ENCODE data around the gene CRLF3.
"Not testable (repeated sequence)": the region's sequence is repeated elsewhere in the genome, so short reads cannot be mapped to it uniquely, and the experiment has no call there.

Gene CRLF3

GRCh38 chr17:30824002-30824355 is 513 bp downstream of the CRLF3 start:
- no peak for TF ChIP-seq CTCF (conservative IDR thresholded peaks at IDR 0.05)
- TF ChIP-seq ZFX (IDR thresholded peaks at IDR 0.05): no peak
- peak overlapping the region; percentile 79 for H3K27ac ChIP-seq

GRCh38 chr17:30823421-30823820 is 1.1 kb downstream of the CRLF3 start:
- H3K27ac ChIP-seq: no peak overlapping the region

GRCh38 chr17:30822919-30823318 is 1.6 kb downstream of the CRLF3 start:
- H3K27ac ChIP-seq: not testable (repeated sequence)

More at GRCh38 chr17:30823421-30823820, 1.1 kb downstream of the CRLF3 start:
- TF ChIP-seq CTCF (conservative IDR thresholded peaks at IDR 0.05) (no peak), ZFX (IDR thresholded peaks at IDR 0.05) (no peak)

GRCh38 chr17:30821871-30822723 is 2.4 kb downstream of the CRLF3 start:
- TF ChIP-seq CTCF (conservative IDR thresholded peaks at IDR 0.05) (no peak; the same call in 1 of the 2 replicates), ZFX (IDR thresholded peaks at IDR 0.05) (no peak)
- H3K27ac ChIP-seq: no peak overlapping the region

GRCh38 chr17:30819971-30820705 is 4.4 kb downstream of the CRLF3 start:
- H3K27ac ChIP-seq: no peak overlapping the region

GRCh38 chr17:30816165-30816564 is 8.3 kb downstream of the CRLF3 start:
- no peak for TF ChIP-seq CTCF (conservative IDR thresholded peaks at IDR 0.05)
- no peak for TF ChIP-seq ZFX (IDR thresholded peaks at IDR 0.05)
- no peak overlapping the region for H3K27ac ChIP-seq

More at GRCh38 chr17:30819971-30820705, 4.4 kb downstream of the CRLF3 start:
- TF ChIP-seq CTCF (conservative IDR thresholded peaks at IDR 0.05) (no peak), ZFX (IDR thresholded peaks at IDR 0.05) (no peak)

GRCh38 chr17:30814860-30815259 is 9.6 kb downstream of the CRLF3 start:
- not testable (repeated sequence) for H3K27ac ChIP-seq

- not testable (repeated sequence) for H3K27ac ChIP-seq
Measured at GRCh38 chr17:30814236-30814635, 10.3 kb downstream of the CRLF3 start.
